Measurements from ENCODE around the gene GADD45G. TPM values are rescaled to one million over a fixed set of nuclear protein-coding genes. Genes with fewer than 3 reads are reported as not detected.

GADD45G gene
- total and polyA plus RNA-seq, 2 of the 8 experiments (the other 6 are each of a cell fraction or from before 2014, with no cell fraction given): 7.0 to 11.4 TPM

DNA sequence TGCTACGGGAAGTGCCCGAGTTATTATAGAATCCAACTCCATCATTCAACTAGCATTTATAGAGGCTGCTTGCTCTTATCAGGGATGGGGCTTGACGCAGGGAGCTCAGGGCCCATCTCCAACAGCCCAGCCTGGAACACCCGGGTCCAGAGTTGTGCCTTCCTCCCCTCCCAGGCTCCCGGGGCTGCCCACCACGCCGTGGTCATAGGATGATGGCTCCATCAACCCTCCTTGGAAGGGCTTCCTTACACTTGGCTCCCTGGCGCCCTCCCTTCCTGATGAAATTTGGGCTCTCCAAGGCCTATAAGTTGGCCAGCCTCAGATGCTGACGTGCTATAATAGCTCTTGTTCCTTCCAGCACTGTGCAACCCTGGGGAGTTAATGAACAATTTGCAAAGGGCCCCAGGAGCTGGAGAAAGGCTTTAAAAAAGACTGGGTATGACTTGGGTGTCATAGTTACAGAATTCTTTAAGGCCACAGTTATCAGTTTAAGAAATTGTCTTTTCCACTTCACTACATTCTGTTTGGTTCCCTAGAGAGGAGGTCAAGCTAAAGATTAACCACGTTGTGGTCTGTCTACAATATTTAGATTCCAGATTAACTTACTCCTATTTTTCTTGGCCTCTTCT is 42.5 kb upstream of the GADD45G start:
- Histone ChIP-seq H3K79me2 (ENCODE audit: control insufficient read depth in 1 of 2, insufficient read depth in 2 of 2, low read length in 2 of 2) (no peaks in the 10 kb centered on the region), H2BK15ac (ENCODE audit: low read length) (no peak overlapping the region), H4K8ac (ENCODE audit: extremely low read depth, insufficient read depth, low read length) (no peak overlapping the region), H3K4me3 (ENCODE audit: extremely low read depth in 1 of 4, insufficient read depth in 2 of 4, low read depth in 3 of 4, low read length in 4 of 4) (no peak overlapping the region), H3K23ac (ENCODE audit: insufficient read length) (no peak overlapping the region), H3K27ac (ENCODE audit: low read depth, low read length) (no peak overlapping the region), H2BK12ac (ENCODE audit: low read depth, low read length) (no peak overlapping the region), H3K4me2 (ENCODE audit: insufficient read depth in 1 of 2, low read depth in 2 of 2, low read length in 2 of 2) (no peak overlapping the region), H2BK20ac (ENCODE audit: low read length) (no peak overlapping the region), H3K9ac (replicated peaks in 1 of 4; ENCODE audit: extremely low read depth in 1 of 4, low read depth in 3 of 4, low read length in 3 of 4) (no peak overlapping the region), H3K14ac (ENCODE audit: insufficient read length) (no peak overlapping the region), H2BK120ac (replicated peaks; ENCODE audit: low read depth, low read length) (no peak overlapping the region), H2AFZ (ENCODE audit: low read length) (no peak overlapping the region), H3K18ac (ENCODE audit: extremely low read depth, low read length) (no peak overlapping the region), H3K56ac (replicated peaks; ENCODE audit: insufficient read length, low read depth, low read length) (no peak overlapping the region), H2BK5ac (ENCODE audit: low read depth, low read length) (no peak overlapping the region), H3K23me2 (ENCODE audit: low read depth, low read length) (no peaks in the 10 kb centered on the region), H4K91ac (replicated peaks; ENCODE audit: insufficient read length, low read length) (no peak overlapping the region), H4K20me1 (replicated peaks in 1 of 2; ENCODE audit: control insufficient read depth in 1 of 2, insufficient read depth in 2 of 2, low read length in 2 of 2) (no peaks in the 10 kb centered on the region), H3K79me1 (ENCODE audit: low read depth, low read length) (no peaks in the 10 kb centered on the region), H4K5ac (ENCODE audit: insufficient read length, low read depth, low read length) (no peak overlapping the region), H3K9me3 (ENCODE audit: insufficient read depth in 2 of 2, low read depth in 1 of 2, low read length in 1 of 2) (no peaks in the 10 kb centered on the region; a peak in 1 of 4 replicates), H2AK5ac (ENCODE audit: low read depth, low read length) (no peak overlapping the region), H3K4ac (replicated peaks; ENCODE audit: insufficient read length, low read depth, low read length) (no peak overlapping the region), H3K36me3 (ENCODE audit: control insufficient read depth in 2 of 4, insufficient read depth in 4 of 4, low read length in 3 of 4) (no peaks in the 10 kb centered on the region), H3K4me1 (replicated peaks in 1 of 4; ENCODE audit: control insufficient read depth in 3 of 4, insufficient read depth in 4 of 4, low read length in 3 of 4) (peaks cover 0 to 3% (median 1%) of the 10 kb centered on the region in 4 experiments; a peak in 3 of 7 replicates), H3K27me3 (replicated peaks in 1 of 4; ENCODE audit: control insufficient read depth in 3 of 4, extremely low read depth in 1 of 4, insufficient read depth in 3 of 4, low read length in 3 of 4) (no peaks in the 10 kb centered on the region)
- POLR2A ChIA-PET (ENCODE audit: partially characterized antibody): no interaction called here
- CTCF ChIA-PET (ENCODE audit: partially characterized antibody): interaction anchor here (0.7 to 9.4 kb wide), 8 partner anchors 10 to 434 kb away, joined by 3 to 99 read pairs (median 4); no protein-coding TSS in a partner anchor
- WGBS, 2 experiments (ENCODE audit: extremely low coverage in 1 of 2, insufficient coverage in 1 of 2, insufficient read length in 1 of 2, insufficient replicate concordance in 2 of 2, low coverage in 1 of 2, low lambda C conversion rate in 2 of 2, missing lambda C conversion rate in 1 of 2): 92% methylated on average over 10 of the region's 10 CpGs; no CpG with 5 or more reads in 1 of the 2 experiments
- no peak for DNase-seq (ENCODE audit: low read depth in 1 of 2, low spot score in 2 of 2)
- FAIRE-seq: no peak
- TF ChIP-seq YY1 (IDR thresholded peaks at IDR 0.05; ENCODE audit: low read depth, low read length) (no peak), JUND (IDR thresholded peaks at IDR 0.05; ENCODE audit: low read length) (no peak), HDAC6 (IDR thresholded peaks at IDR 0.05; ENCODE audit: low read depth, low read length) (no peak), EZH2 (IDR thresholded peaks at IDR 0.05; ENCODE audit: low read depth, low read length, severe bottlenecking) (no peak), KDM1A (IDR thresholded peaks at IDR 0.05; ENCODE audit: borderline replicate concordance, low read length) (no peak), NRF1 (IDR thresholded peaks at IDR 0.05; ENCODE audit: low read depth, low read length) (no peak), SP4 (IDR thresholded peaks at IDR 0.05; ENCODE audit: low read length) (no peak), TCF12 (IDR thresholded peaks at IDR 0.05; ENCODE audit: low read depth, low read length) (no peak), CBX5 (IDR thresholded peaks at IDR 0.05; ENCODE audit: low read depth, low read length) (no peak), SIRT6 (IDR thresholded peaks at IDR 0.05; ENCODE audit: low read length) (no peak), SAP30 (IDR thresholded peaks at IDR 0.05; ENCODE audit: insufficient read depth, insufficient replicate concordance, low read length) (no peak), KDM5A (IDR thresholded peaks at IDR 0.05; ENCODE audit: low read length) (no peak), NANOG (IDR thresholded peaks at IDR 0.05; ENCODE audit: insufficient read depth, low read depth, low read length, poor library complexity, severe bottlenecking) (no peak), CREB1 (IDR thresholded peaks at IDR 0.05) (no peak)
- TF ChIP-seq, protein P1, sequence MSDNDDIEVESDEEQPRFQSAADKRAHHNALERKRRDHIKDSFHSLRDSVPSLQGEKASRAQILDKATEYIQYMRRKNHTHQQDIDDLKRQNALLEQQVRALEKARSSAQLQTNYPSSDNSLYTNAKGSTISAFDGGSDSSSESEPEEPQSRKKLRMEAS (IDR thresholded peaks at IDR 0.05): no peak
